GM12891 (cell line): ENCODE results near the gene LIMS1.

Experiments used
- PAX5 ChIP-seq: IDR thresholded peaks from 2 replicates; pipeline ENCODE4 v1.6.1; 2011; ENCODE audit warnings: low read length, moderate library complexity, mild to moderate bottlenecking; ENCODE audit not compliant: insufficient read depth, severe bottlenecking
- POLR2A ChIP-seq: IDR thresholded peaks from 2 replicates; pipeline ENCODE4 v1.6.1; 2011; ENCODE audit warnings: low read depth, low read length, control low read depth
- POLR2AphosphoS5 ChIP-seq: IDR thresholded peaks from 2 replicates; pipeline ENCODE4 v1.6.1; 2011; ENCODE audit warnings: low read depth, low read length, control low read depth
- SPI1 ChIP-seq: IDR thresholded peaks from 2 replicates; pipeline ENCODE4 v1.6.1; 2011; ENCODE audit warnings: low read depth, low read length, control low read depth
- TAF1 ChIP-seq: IDR thresholded peaks from 2 replicates; pipeline ENCODE4 v1.6.1; 2011; ENCODE audit warnings: low read depth, low read length, control low read depth

DNA sequence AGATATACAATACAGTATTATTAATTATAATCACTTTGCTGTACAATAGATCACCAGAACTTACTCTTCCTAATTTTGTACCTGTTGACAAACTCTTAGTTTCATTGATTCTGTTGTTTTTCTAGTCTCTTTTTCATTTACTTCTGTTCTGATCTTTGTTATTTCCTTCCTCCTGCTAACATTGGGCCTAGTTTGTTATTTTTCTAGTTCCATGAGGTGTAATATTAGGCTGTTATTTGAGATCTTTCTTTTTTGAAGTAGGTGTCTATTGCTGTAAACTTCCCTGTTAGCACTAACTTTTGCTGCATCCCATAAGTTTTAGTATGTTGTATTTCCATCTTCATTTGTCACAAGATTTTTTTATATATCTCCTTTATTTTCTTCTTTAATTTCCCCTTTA is 55.1 kb downstream of the LIMS1 start:
- TF ChIP-seq POLR2A (no peak), PAX5 (no peak), POLR2AphosphoS5 (no peak), SPI1 (no peak), TAF1 (no peak)
